HepG2 (cell line): Measurements from ENCODE around the gene CBLC. TPM values are rescaled to one million over a fixed set of nuclear protein-coding genes. Genes with fewer than 3 reads are reported as not detected.

Experiments used
- ARHGAP35 ChIP-seq: sonication (generic); formaldehyde crosslinking; IDR thresholded peaks from 2 replicates; pipeline ENCODE4 v1.9.0; 2022; ENCODE audit warnings: mild to moderate bottlenecking, inconsistent platforms, moderate library complexity, missing genetic modification reagents, borderline replicate concordance
- ETV5 ChIP-seq: IDR thresholded peaks from 2 replicates; pipeline ENCODE4 v1.6.1; 2018; ENCODE audit warnings: missing biosample characterization, missing genetic modification reagents, inconsistent platforms, borderline replicate concordance
- GATAD1 ChIP-seq: IDR thresholded peaks from 2 replicates; pipeline ENCODE4 v1.6.1; 2016; ENCODE audit warnings: missing genetic modification reagents, missing compliant biosample characterization
- HES4 ChIP-seq: sonication (generic); formaldehyde crosslinking; IDR thresholded peaks from 2 replicates; pipeline ENCODE4 v1.9.0; 2021; ENCODE audit warnings: mild to moderate bottlenecking, missing genetic modification reagents, borderline replicate concordance
- HOXA3 ChIP-seq: sonication (generic); formaldehyde crosslinking; IDR thresholded peaks from 2 replicates; pipeline ENCODE4 v1.5.0; 2020; ENCODE audit warnings: missing genetic modification reagents
- IRF2 ChIP-seq: IDR thresholded peaks from 2 replicates; pipeline ENCODE4 v1.6.1; 2018; ENCODE audit warnings: missing genetic modification reagents, missing compliant biosample characterization
- MAZ ChIP-seq, 2 experiments: sonication (generic) in 1 of 2; formaldehyde crosslinking in 1 of 2; IDR thresholded peaks; 2 replicates each; pipeline versions ENCODE4 v1.5.0 to v1.6.1; 2012 to 2020; ENCODE audit warnings: low read depth in 2 of 2, mild to moderate bottlenecking in 2 of 2, borderline replicate concordance in 1 of 2, improper control_type of control experiment in 1 of 2, low read length in 1 of 2, missing genetic modification reagents in 1 of 2, moderate library complexity in 1 of 2
- MED1 ChIP-seq: sonication (generic); formaldehyde crosslinking; IDR thresholded peaks from 2 replicates; pipeline ENCODE4 v1.4.0; 2020; ENCODE audit warnings: missing genetic modification reagents
- MYNN ChIP-seq: sonication (generic); formaldehyde crosslinking; IDR thresholded peaks from 2 replicates; pipeline ENCODE4 v1.4.0; 2020; ENCODE audit warnings: mild to moderate bottlenecking, low read depth, missing genetic modification reagents
- RBFOX2 ChIP-seq: fragments of 200-400 bp; formaldehyde crosslinking; IDR thresholded peaks from 2 replicates; pipeline ENCODE4 v1.6.1; 2017; ENCODE audit warnings: low read depth, mild to moderate bottlenecking, low read length
- SCMH1 ChIP-seq: sonication (generic); formaldehyde crosslinking; IDR thresholded peaks from 2 replicates; pipeline ENCODE4 v1.9.0; 2021; ENCODE audit warnings: missing genetic modification reagents, mild to moderate bottlenecking, borderline replicate concordance
- SP2 ChIP-seq: sonication (generic); formaldehyde crosslinking; IDR thresholded peaks from 2 replicates; pipeline ENCODE4 v1.5.1; 2020; ENCODE audit warnings: mild to moderate bottlenecking, missing genetic modification reagents
- U2AF1 ChIP-seq: fragments of 200-400 bp; formaldehyde crosslinking; optimal IDR thresholded peaks from 2 replicates; pipeline ENCODE3; 2017; ENCODE audit warnings: mild to moderate bottlenecking, low read depth, low read length
- ZC3H4 ChIP-seq: sonication (generic); formaldehyde crosslinking; IDR thresholded peaks from 2 replicates; pipeline ENCODE4 v1.4.0; 2020; ENCODE audit warnings: missing genetic modification reagents, borderline replicate concordance
- ZFP36 ChIP-seq: fragments of 150-350 bp; IDR thresholded peaks from 2 replicates; pipeline ENCODE4 v1.6.1; 2018; ENCODE audit warnings: borderline replicate concordance, low read length, low read depth; ENCODE audit not compliant: partially characterized antibody
- ZNF160 ChIP-seq: sonication (generic); formaldehyde crosslinking; IDR thresholded peaks from 2 replicates; pipeline ENCODE4 v1.8.0; 2022; ENCODE audit warnings: mild to moderate bottlenecking, inconsistent platforms, missing genetic modification reagents
- ZNF329 ChIP-seq: sonication (generic); formaldehyde crosslinking; IDR thresholded peaks from 2 replicates; pipeline ENCODE4 v1.9.0; 2021; ENCODE audit warnings: low read depth, mild to moderate bottlenecking, missing genetic modification reagents
- ZNF432 ChIP-seq: sonication (generic); formaldehyde crosslinking; IDR thresholded peaks from 2 replicates; pipeline ENCODE4 v1.5.0; 2020; ENCODE audit warnings: missing genetic modification reagents, mild to moderate bottlenecking, borderline replicate concordance
- ZNF619 ChIP-seq: sonication (generic); formaldehyde crosslinking; IDR thresholded peaks from 2 replicates; pipeline ENCODE4 v1.4.0; 2020; ENCODE audit warnings: mild to moderate bottlenecking, missing genetic modification reagents
- polyA plus RNA-seq, 8 experiments: library from polyadenylated mRNA; depleted of rRNA in 3 of 8; stranded (reverse) in 7 of 8; unstranded in 1 of 8; fragments of >200 nt; fragmentation: Illumina TruSeq in 4 of 8; extraction: Trizol in 4 of 8; gene quantifications; 2 replicates each; pipeline versions ENCODE4 v1.2.1 to v1.2.3, GENCODE V29; 2011 to 2016; ENCODE audit warnings: low read depth in 4 of 8, missing spikeins in 1 of 8, mixed read lengths in 1 of 8; ENCODE audit not compliant: insufficient read depth in 1 of 8
- total RNA-seq, 5 experiments: library from RNA; depleted of rRNA; stranded (reverse); fragments of >200 nt; fragmentation: Illumina TruSeq; extraction: Trizol; gene quantifications; 2 replicates each; pipeline ENCODE4 v1.2.3, GENCODE V29; 2016; ENCODE audit warnings: low read depth in 1 of 5
- TF ChIP-seq, protein P1 (sequence below): IDR thresholded peaks from 2 replicates; pipeline ENCODE4 v1.6.1; 2012; ENCODE audit warnings: low read length, improper control_type of control experiment
- TF ChIP-seq, protein P2 (sequence below): sonication (generic); formaldehyde crosslinking; IDR thresholded peaks from 2 replicates; pipeline ENCODE4 v1.8.0; 2022; ENCODE audit warnings: missing genetic modification reagents, mild to moderate bottlenecking, inconsistent platforms, borderline replicate concordance
- TF ChIP-seq, protein P3 (sequence below): sonication (generic); formaldehyde crosslinking; IDR thresholded peaks from 2 replicates; pipeline ENCODE4 v1.4.0; 2020; ENCODE audit warnings: mild to moderate bottlenecking, missing genetic modification reagents, borderline replicate concordance

Gene CBLC
- total and polyA plus RNA-seq, 2 of the 13 experiments (the other 11 are each of a cell fraction or from before 2014, with no cell fraction given): 1.8 to 2.6 TPM

DNA sequence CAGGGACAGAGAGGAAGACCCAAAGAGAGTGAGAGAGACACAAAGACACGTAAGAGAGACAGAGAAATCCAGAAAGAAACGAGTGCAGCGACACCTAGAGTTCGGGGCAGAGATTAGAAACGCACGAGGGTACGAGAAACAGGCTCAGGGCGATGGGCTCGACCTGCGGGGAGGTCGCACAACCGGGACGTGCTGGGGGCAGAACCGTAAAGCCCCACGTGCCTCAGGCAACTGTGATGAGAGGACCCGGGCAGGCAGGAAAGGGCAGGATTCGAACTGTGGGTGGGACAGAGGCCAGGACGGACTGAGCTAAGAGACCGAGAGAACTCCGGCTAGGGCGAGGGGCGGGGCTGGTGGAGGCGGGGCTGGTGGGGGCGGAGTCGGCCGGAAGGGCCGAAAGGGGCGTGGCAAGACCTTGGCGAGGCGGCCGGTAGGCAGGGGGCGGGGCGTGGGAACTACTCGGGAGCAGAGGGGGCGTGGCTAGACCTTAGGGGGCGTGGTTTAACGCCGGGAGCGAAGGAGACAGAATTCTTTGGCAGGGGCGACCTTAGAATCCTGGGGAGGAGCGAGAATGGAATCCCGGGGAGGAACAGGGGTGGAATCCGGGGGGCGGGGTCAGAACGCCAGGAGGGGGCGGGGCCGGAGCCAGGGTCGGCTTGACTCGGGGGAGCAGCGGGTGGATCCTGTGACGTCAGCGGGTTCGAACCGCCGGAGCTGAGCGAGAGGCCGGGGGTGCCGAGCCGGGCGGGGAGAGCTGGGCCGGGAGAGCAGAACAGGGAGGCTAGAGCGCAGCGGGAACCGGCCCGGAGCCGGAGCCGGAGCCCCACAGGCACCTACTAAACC, 68.1 kb downstream of the CBLC start, which contains the start of gene NECTIN2 (continued):
- TF ChIP-seq, protein P1, sequence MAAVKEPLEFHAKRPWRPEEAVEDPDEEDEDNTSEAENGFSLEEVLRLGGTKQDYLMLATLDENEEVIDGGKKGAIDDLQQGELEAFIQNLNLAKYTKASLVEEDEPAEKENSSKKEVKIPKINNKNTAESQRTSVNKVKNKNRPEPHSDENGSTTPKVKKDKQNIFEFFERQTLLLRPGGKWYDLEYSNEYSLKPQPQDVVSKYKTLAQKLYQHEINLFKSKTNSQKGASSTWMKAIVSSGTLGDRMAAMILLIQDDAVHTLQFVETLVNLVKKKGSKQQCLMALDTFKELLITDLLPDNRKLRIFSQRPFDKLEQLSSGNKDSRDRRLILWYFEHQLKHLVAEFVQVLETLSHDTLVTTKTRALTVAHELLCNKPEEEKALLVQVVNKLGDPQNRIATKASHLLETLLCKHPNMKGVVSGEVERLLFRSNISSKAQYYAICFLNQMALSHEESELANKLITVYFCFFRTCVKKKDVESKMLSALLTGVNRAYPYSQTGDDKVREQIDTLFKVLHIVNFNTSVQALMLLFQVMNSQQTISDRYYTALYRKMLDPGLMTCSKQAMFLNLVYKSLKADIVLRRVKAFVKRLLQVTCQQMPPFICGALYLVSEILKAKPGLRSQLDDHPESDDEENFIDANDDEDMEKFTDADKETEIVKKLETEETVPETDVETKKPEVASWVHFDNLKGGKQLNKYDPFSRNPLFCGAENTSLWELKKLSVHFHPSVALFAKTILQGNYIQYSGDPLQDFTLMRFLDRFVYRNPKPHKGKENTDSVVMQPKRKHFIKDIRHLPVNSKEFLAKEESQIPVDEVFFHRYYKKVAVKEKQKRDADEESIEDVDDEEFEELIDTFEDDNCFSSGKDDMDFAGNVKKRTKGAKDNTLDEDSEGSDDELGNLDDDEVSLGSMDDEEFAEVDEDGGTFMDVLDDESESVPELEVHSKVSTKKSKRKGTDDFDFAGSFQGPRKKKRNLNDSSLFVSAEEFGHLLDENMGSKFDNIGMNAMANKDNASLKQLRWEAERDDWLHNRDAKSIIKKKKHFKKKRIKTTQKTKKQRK: no peak
- TF ChIP-seq RBFOX2 (peak; percentile 83), ZNF160 (CRISPR knock-in tag) (no peak), MYNN (CRISPR knock-in tag) (no peak), HES4 (CRISPR knock-in tag) (no peak), ZFP36 (no peak), GATAD1 (CRISPR knock-in tag) (peak; percentile 44; the same call in 1 of the 2 replicates), ZNF432 (CRISPR knock-in tag) (no peak), ZC3H4 (no peak), U2AF1 (no peak), ZNF329 (CRISPR knock-in tag) (no peak), SCMH1 (CRISPR knock-in tag) (no peak), ARHGAP35 (CRISPR knock-in tag) (peak; percentile 46; the same call in 1 of the 2 replicates), SP2 (CRISPR knock-in tag) (no peak), ZNF619 (CRISPR knock-in tag) (no peak), MED1 (CRISPR knock-in tag) (peak; percentile 43; the same call in 1 of the 2 replicates), IRF2 (CRISPR knock-in tag) (peak; percentile 71), HOXA3 (peak; percentile 22; the same call in 1 of the 2 replicates), MAZ (IDR thresholded peaks at IDR 0.05; ENCODE audit: borderline replicate concordance, low read depth, low read length) (peak; percentile 42; the same call in 1 of the 2 replicates), MAZ (CRISPR knock-in tag; IDR thresholded peaks at IDR 0.05; ENCODE audit: low read depth) (peak; percentile 26; the same call in 1 of the 2 replicates), ETV5 (CRISPR knock-in tag) (peak; percentile 50)
- TF ChIP-seq, protein P2, sequence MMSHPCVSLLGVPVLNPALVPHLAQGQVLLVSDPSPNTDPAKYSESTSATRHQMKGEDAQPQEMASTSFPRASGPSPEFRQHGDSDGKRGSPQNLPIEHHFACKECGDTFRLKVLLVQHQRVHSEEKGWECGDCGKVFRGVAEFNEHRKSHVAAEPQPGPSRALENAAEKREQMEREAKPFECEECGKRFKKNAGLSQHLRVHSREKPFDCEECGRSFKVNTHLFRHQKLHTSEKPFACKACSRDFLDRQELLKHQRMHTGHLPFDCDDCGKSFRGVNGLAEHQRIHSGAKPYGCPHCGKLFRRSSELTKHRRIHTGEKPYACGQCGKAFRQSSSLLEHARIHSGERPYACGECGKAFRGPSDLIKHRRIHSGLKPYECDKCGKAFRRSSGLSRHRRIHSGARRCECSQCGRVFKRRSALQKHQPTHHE (CRISPR knock-in tag): no peak
- TF ChIP-seq, protein P3, sequence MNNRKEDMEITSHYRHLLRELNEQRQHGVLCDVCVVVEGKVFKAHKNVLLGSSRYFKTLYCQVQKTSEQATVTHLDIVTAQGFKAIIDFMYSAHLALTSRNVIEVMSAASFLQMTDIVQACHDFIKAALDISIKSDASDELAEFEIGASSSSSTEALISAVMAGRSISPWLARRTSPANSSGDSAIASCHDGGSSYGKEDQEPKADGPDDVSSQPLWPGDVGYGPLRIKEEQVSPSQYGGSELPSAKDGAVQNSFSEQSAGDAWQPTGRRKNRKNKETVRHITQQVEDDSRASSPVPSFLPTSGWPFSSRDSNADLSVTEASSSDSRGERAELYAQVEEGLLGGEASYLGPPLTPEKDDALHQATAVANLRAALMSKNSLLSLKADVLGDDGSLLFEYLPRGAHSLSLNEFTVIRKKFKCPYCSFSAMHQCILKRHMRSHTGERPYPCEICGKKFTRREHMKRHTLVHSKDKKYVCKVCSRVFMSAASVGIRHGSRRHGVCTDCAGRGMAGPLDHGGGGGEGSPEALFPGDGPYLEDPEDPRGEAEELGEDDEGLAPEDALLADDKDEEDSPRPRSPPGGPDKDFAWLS (CRISPR knock-in tag): no peak
